PC-3 (cell line): ENCODE data around the gene NEU2.

ENCODE experiments used
- CTCF ChIP-seq: fragments of 300-600 bp; sonication (generic); conservative IDR thresholded peaks from 2 replicates; pipeline ENCODE4 v1.5.1; 2017; ENCODE audit warnings: antibody characterized with exemption, low read depth, mild to moderate bottlenecking, low read length
- EZH2phosphoT487 ChIP-seq: fragments of 300-600 bp; sonication (generic); IDR thresholded peaks from 2 replicates; pipeline ENCODE4 v1.6.1; 2018; ENCODE audit warnings: mild to moderate bottlenecking, antibody characterized with exemption, low read length, borderline replicate concordance

GRCh38 chr2:233034091-233034882, 1.8 kb downstream of the NEU2 start:
- TF ChIP-seq CTCF = no peak
- TF ChIP-seq EZH2phosphoT487 = no peak
